GM12872 (cell line): ENCODE data around the gene OVAAL.

ENCODE experiments used
- CTCF ChIP-seq: IDR thresholded peaks from 3 replicates; pipeline ENCODE4 v1.5.1; 2011; ENCODE audit warnings: low read depth, mild to moderate bottlenecking, low read length, moderate library complexity; ENCODE audit not compliant: insufficient read depth

Gene OVAAL

GRCh38 chr1:180574031-180574713 lies 15.4 kb downstream of the OVAAL start:
- TF ChIP-seq CTCF = no peak

GRCh38 chr1:180577361-180577760 lies 18.6 kb downstream of the OVAAL start:
- no peak for TF ChIP-seq CTCF

- TF ChIP-seq CTCF = no peak
Measured at GRCh38 chr1:180579961-180580611, 21.3 kb downstream of the OVAAL start.

- TF ChIP-seq CTCF = no peak
Measured at GRCh38 chr1:180581635-180582039, 22.9 kb downstream of the OVAAL start.

GRCh38 chr1:180584869-180585268 lies 26.1 kb downstream of the OVAAL start:
- TF ChIP-seq CTCF = no peak

- TF ChIP-seq CTCF = no peak
Measured at GRCh38 chr1:180585994-180586359, 27.2 kb downstream of the OVAAL start.

- TF ChIP-seq CTCF = no peak
Measured at GRCh38 chr1:180586671-180587155, 27.9 kb downstream of the OVAAL start.
